GM12875 (cell line): ENCODE measurements around the gene CHL1.

Experiments
- H3K4me3 ChIP-seq: one replicate; pipeline ENCODE4 v1.5.1; 2011; ENCODE audit warnings: low read depth, low read length, control low read depth
- CTCF ChIP-seq: IDR thresholded peaks from 2 replicates; pipeline ENCODE4 v1.5.1; 2011; ENCODE audit warnings: low read depth, mild to moderate bottlenecking, control low read depth, inconsistent platforms, low read length, moderate library complexity, borderline replicate concordance; ENCODE audit not compliant: insufficient read depth

The CHL1 gene

GRCh38 chr3:196311-197148 lies at the start of gene CHL1:
Gene CHL1 (plus strand): TSS chr3:196763. CDS start chr3:319777, 123,014 bp downstream.
- peak within 1 kb of the TSS; percentile 33 for H3K4me3 ChIP-seq
- no peak for TF ChIP-seq CTCF

GRCh38 chr3:151614-152189 lies 44.9 kb upstream of the CHL1 start:
- no peak for TF ChIP-seq CTCF
- no peak overlapping the region for H3K4me3 ChIP-seq

- no peak for TF ChIP-seq CTCF
- no peak overlapping the region for H3K4me3 ChIP-seq
Observed at GRCh38 chr3:159974-160373, 36.6 kb upstream of the CHL1 start.

DNA sequence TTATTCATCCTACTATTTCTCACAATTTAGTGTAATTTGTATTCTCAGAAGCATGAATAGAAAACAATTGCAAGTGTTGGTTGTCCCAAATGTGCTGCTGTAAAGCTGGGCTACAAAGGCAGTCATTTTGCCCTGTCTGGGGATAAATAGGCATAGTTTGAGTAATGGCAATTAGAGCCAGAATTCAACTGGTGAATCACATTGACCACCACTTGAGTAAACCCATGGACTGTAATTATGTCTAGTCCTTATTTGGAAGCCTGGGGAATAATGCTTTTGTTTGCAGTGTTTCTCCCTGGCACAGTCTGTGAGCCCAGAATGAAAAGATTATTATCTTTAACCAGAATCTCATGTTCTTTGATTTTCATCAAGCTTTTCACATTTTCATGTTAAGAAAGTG lies 30.5 kb upstream of the CHL1 start:
- no peak overlapping the region for H3K4me3 ChIP-seq
- no peak for TF ChIP-seq CTCF

DNA sequence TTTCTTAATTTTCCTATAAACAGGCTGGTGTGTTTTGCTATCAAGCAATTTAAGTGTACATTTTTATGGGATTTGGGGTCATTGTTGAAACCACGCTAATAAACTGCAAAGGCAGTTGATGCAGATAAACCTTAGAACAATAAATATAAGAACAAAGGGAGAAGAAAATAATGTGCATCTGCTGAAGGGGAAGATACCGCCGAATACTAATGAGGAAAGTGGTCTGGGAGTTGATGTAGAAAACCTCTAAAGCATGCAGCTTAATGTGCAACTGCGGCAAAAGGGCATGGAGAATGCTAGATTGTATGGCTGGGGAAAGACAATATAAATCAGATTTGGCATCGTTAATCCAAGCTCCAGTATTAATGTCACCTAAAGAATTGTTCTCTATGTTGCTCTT lies 29.8 kb upstream of the CHL1 start:
- TF ChIP-seq CTCF: no peak
- no peak overlapping the region for H3K4me3 ChIP-seq

DNA sequence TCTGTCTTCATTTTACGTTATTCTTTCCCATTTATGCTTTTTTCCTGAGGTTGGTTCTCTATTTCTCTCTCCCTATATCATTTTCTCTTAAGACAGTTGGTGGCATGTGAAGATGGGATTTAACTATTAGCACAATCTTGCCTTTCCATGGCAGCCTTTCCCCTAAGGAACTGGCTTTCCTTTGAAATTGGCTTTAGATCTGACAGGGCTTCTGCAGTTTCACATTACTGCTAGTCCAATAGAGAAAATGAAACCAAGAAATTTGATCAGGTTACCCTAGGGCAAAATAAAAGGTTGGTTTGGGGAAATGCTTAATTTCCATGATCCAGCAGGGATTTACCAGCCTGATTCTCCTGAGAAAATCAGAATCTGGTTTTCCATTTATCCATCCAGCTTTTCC lies 22.7 kb upstream of the CHL1 start:
- no peak overlapping the region for H3K4me3 ChIP-seq
- no peak for TF ChIP-seq CTCF

- H3K4me3 ChIP-seq: no peak overlapping the region
- no peak for TF ChIP-seq CTCF
Observed at GRCh38 chr3:184976-185375, 11.6 kb upstream of the CHL1 start.
